Cardiac fibroblast (primary cell): ENCODE results near the gene DLGAP4.
A peak's percentile ranks its signal among the peaks of the same experiment; 100 is the strongest.

Experiments used
- DNase-seq, 2 donors: peaks; one replicate each; pipeline versions ENCODE4 v3.0.0 to v3.0.0-alpha.2; 2010; ENCODE audit warnings: low read depth in 2 of 2
- H3K4me3 ChIP-seq, 2 donors: replicated peaks in 1 of 2; 1 replicate in 1 of 2; 2 replicates in 1 of 2; pipeline ENCODE4 v1.5.1; 2011; ENCODE audit warnings: low read depth in 2 of 2, low read length in 2 of 2, mild to moderate bottlenecking in 2 of 2, moderate library complexity in 1 of 2
- TF ChIP-seq, protein P1 (sequence below): IDR thresholded peaks from one replicate; pipeline ENCODE4 v1.5.1; 2011; ENCODE audit warnings: low read depth, mild to moderate bottlenecking, low read length, inconsistent platforms

The DLGAP4 gene

DNA sequence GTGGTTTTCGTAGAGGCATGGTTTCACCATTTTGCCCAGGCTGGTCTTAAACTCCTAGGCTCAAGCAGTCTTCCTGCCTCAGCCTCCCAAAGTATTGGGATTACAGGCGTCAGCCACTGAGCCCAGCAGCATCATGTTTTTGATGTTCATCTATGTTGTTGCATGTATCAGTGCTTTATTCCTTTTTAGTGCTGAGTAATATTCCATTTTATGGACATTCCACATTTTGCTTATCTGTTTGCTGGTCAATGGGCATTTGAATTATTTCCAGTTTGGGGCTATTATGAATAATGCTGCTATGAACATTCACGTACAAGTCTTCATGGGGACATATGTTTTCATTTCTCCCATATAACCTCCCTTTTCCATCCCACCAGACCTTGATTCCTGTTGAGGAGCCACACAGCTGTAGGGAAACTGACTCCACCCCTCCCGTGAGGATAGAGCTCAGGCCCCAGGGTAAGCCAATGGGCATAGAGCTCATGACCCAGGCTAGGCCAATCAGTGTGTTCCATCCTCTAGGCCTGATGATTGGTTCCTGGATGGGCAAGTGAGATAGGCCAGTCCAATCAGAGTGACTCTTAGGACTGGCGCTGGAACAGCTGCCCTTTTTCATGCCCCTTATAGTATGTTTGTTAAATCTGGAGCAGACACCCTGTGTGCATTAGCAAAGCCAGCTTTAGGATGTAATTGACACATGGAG lies 49.5 kb downstream of the DLGAP4 start:
- H3K4me3 ChIP-seq = no peak overlapping the region
- TF ChIP-seq, protein P1, sequence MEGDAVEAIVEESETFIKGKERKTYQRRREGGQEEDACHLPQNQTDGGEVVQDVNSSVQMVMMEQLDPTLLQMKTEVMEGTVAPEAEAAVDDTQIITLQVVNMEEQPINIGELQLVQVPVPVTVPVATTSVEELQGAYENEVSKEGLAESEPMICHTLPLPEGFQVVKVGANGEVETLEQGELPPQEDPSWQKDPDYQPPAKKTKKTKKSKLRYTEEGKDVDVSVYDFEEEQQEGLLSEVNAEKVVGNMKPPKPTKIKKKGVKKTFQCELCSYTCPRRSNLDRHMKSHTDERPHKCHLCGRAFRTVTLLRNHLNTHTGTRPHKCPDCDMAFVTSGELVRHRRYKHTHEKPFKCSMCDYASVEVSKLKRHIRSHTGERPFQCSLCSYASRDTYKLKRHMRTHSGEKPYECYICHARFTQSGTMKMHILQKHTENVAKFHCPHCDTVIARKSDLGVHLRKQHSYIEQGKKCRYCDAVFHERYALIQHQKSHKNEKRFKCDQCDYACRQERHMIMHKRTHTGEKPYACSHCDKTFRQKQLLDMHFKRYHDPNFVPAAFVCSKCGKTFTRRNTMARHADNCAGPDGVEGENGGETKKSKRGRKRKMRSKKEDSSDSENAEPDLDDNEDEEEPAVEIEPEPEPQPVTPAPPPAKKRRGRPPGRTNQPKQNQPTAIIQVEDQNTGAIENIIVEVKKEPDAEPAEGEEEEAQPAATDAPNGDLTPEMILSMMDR = no peak
- peak in 1 of 2 donors; percentile 4 for DNase-seq

DNA sequence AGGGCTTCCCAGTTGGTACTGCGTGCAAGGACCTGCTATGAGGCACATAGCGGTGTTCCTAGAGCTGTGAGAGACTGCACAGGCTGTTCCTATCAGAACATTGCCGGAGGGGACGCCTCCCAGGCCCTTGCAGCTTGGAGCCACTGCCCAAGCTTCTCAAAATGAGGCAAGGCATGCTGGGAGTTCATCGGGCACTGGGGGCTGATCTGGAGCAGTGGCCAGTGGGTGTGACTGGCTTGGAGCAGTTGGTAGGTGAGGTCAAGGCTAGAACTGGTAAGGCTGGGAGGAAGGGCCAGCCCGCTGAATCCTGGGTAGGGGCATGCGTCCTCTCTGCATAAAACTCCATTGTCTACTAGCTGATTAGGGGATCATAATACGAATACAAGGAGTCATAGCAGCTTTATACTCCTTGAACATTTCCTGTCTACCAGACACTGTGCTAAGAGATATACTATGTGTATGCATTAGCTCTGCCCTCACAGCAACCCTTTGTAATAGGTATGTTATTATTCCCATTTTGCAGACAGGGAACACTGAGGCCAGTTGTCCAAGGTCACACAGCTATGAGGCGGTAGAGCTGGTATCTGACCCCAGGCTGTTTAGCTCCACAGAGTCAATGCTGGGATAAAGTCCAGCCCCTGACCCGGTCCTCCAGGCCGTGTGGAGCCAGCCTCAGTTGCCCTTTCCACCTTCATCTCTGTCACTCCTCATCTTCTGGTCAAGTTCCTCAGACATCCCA lies 53.7 kb downstream of the DLGAP4 start:
- no peak overlapping the region for H3K4me3 ChIP-seq
- TF ChIP-seq, protein P1 = no peak
- DNase-seq = no peak

DNA sequence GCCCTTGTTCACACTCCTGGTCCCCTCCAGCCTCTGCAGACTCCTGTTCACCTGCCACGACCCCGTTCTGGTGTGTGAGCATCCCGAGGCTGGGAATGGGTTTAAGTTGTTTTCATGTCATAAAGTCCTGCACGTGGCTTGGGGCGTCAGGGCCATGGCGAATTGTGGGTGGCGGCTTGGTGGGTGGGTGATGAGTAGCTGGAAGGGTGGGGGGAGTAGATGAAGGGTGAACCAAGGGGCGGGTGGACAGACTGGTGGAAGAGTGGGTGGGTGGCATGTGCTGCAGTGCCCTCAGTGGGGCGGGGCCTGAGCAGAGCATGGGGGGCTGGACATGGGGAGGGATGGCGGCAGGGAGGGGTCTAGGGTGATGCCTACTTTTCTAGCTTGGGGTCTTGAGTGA lies 54.3 kb downstream of the DLGAP4 start:
- no peak for DNase-seq
- TF ChIP-seq, protein P1 = no peak
- H3K4me3 ChIP-seq = no peak overlapping the region

DNA sequence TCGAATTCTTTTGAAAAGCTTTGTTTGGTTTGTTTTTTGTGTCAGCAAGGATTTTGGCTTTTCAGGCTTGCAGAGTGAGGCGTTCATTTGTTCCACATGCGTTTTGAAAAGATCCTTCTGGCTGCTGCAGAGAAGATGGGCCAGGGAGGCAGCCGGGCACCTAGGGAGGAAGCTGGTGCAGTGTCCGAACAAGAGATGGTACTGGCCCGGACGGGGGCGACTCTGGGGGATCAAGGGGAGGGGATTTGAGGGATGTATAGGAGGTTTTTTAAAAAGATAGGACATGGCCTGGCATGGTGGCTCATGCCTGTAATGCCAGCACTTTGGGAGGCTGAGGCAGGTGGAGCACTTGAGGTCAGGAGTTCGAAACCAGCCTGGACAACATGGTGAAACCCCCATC lies 55.3 kb downstream of the DLGAP4 start:
- no peak for DNase-seq
- H3K4me3 ChIP-seq = no peak overlapping the region
- TF ChIP-seq, protein P1 = no peak

DNA sequence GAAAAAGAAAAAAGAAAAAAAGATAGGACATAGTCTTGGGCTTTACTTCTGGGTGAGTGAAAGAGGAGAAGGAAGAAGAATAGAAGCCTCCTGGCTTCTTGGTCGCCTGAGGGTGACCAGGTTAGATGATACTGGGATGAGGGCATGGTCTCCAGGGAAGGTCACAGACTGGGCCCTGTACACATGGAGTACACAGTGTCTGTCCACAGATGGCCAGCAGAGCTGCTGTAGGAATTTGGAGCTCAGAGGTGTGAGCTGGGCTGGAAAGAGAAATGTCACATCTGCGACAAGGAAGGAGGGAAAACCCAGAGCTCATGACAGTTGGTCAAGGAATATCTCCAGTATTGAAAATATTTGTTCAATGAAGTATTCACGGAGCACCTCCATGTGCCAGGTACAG lies 56.1 kb downstream of the DLGAP4 start:
- no peak for DNase-seq
- TF ChIP-seq, protein P1 = no peak
- no peak overlapping the region for H3K4me3 ChIP-seq

DNA sequence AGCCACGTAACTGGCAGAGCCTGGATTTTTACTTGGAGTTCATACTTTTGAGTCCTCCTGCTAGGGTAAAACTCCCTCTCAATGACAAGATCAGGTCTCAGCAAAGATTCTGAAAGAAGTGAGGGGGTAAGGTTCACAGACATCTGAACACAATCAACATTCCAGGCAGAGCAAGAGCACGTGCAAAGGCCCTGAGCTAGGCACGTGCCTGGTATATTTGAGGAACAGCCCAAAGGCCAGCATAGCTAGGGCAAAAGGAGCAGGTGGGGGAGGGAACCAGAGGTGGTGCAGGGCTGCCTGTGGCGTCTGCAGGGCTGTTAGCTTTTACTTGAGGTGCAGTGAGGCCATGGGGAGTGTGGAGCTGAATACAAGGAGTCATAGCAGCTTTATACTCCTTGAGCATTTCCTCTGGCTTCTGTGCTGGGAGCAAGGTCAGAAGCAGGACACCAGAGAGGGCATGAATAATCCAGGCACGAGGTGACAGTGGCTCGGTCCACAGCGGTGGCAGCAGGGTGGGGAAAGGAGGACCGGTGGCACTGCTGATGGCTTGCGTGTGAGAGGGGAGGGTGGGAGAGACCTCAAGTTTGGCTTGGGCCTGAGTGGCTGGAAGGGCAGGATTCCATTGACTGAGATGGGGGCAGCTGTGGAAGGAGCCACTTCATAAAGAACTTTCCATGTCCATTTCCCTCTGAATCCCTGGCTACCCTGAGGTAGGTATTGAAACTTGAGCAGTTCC lies 57.0 kb downstream of the DLGAP4 start:
- TF ChIP-seq, protein P1 = no peak
- DNase-seq = no peak
- H3K4me3 ChIP-seq = no peak overlapping the region
